Astrocyte (in vitro differentiated cells and primary cell): ENCODE results near the gene PAM.

Source experiments
- EZH2 ChIP-seq: IDR thresholded peaks from 2 replicates; pipeline ENCODE4 v1.6.1; 2012; ENCODE audit warnings: mild to moderate bottlenecking, low read length, inconsistent platforms; ENCODE audit not compliant: insufficient read depth
- TF ChIP-seq, protein P1 (sequence below): IDR thresholded peaks from 2 replicates; pipeline ENCODE4 v1.5.1; 2011; ENCODE audit warnings: low read depth, mild to moderate bottlenecking, inconsistent platforms, low read length, moderate library complexity; ENCODE audit not compliant: insufficient read depth

DNA sequence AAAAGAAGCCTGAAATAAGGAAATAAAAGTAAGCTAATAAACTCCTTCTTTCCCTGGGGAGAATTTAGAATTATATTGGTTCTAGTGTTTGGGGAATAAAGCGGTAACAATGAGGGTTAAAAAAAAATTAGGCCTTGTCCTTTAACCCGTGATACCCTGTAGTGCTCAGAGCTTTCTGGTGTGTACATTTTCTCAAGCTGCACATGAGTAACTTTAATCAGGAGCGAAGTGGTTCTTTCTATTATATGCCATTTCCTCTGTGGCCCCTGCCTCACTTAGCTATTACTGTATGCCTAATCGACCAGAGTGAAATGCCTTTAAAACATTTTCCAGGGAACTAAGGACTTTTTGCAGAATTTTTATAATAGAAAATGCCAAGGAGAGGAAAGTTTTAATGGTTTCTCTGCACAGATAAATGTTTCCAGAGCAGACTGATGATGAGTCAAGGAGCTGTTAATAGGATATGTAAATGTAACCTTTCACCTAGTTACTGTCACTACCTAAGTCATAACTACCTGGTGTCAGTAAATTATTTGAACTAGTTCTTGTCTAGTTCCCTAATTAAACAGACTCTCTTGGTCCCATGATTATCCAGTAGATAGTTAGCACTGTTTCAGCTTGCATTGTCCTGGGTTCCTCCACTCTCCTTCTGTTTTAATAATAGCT is 7.6 kb downstream of the PAM start:
- no peak for TF ChIP-seq EZH2
- TF ChIP-seq, protein P1, sequence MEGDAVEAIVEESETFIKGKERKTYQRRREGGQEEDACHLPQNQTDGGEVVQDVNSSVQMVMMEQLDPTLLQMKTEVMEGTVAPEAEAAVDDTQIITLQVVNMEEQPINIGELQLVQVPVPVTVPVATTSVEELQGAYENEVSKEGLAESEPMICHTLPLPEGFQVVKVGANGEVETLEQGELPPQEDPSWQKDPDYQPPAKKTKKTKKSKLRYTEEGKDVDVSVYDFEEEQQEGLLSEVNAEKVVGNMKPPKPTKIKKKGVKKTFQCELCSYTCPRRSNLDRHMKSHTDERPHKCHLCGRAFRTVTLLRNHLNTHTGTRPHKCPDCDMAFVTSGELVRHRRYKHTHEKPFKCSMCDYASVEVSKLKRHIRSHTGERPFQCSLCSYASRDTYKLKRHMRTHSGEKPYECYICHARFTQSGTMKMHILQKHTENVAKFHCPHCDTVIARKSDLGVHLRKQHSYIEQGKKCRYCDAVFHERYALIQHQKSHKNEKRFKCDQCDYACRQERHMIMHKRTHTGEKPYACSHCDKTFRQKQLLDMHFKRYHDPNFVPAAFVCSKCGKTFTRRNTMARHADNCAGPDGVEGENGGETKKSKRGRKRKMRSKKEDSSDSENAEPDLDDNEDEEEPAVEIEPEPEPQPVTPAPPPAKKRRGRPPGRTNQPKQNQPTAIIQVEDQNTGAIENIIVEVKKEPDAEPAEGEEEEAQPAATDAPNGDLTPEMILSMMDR = no peak
